Cardiac fibroblast (primary cell): ENCODE measurements around the gene PCF11.
"Not testable (repeated sequence)": the region's sequence is repeated elsewhere in the genome, so short reads cannot be mapped to it uniquely, and the experiment has no call there.

Experiments used
- DNase-seq, 2 donors: peaks; one replicate each; pipeline versions ENCODE4 v3.0.0 to v3.0.0-alpha.2; 2010; ENCODE audit warnings: low read depth in 2 of 2
- H3K4me3 ChIP-seq, 2 donors: replicated peaks in 1 of 2; 1 replicate in 1 of 2; 2 replicates in 1 of 2; pipeline ENCODE4 v1.5.1; 2011; ENCODE audit warnings: low read depth in 2 of 2, low read length in 2 of 2, mild to moderate bottlenecking in 2 of 2, moderate library complexity in 1 of 2
- TF ChIP-seq, protein P1 (sequence below): IDR thresholded peaks from one replicate; pipeline ENCODE4 v1.5.1; 2011; ENCODE audit warnings: low read depth, mild to moderate bottlenecking, low read length, inconsistent platforms

Gene PCF11

DNA sequence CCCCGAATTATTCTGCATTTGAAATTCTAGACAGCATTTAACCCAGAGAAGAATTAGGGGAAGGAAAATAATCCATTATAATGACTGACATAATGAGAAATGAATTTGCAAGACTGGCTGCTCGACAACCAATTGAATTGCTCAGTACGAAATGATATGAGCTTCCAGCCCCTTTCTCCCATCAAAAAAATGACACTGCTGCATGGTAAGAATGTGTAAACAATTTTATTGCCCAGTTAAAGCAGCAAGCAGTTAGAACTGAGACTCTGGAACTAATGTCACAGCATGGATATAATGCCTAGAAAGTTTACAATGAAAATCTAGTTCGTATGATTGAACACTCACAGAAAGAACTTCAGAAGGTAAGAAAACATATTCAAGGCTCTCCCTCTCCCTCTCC is 24.7 kb upstream of the PCF11 start:
- no peak for DNase-seq
- no peak overlapping the region for H3K4me3 ChIP-seq
- TF ChIP-seq, protein P1, sequence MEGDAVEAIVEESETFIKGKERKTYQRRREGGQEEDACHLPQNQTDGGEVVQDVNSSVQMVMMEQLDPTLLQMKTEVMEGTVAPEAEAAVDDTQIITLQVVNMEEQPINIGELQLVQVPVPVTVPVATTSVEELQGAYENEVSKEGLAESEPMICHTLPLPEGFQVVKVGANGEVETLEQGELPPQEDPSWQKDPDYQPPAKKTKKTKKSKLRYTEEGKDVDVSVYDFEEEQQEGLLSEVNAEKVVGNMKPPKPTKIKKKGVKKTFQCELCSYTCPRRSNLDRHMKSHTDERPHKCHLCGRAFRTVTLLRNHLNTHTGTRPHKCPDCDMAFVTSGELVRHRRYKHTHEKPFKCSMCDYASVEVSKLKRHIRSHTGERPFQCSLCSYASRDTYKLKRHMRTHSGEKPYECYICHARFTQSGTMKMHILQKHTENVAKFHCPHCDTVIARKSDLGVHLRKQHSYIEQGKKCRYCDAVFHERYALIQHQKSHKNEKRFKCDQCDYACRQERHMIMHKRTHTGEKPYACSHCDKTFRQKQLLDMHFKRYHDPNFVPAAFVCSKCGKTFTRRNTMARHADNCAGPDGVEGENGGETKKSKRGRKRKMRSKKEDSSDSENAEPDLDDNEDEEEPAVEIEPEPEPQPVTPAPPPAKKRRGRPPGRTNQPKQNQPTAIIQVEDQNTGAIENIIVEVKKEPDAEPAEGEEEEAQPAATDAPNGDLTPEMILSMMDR = no peak

DNA sequence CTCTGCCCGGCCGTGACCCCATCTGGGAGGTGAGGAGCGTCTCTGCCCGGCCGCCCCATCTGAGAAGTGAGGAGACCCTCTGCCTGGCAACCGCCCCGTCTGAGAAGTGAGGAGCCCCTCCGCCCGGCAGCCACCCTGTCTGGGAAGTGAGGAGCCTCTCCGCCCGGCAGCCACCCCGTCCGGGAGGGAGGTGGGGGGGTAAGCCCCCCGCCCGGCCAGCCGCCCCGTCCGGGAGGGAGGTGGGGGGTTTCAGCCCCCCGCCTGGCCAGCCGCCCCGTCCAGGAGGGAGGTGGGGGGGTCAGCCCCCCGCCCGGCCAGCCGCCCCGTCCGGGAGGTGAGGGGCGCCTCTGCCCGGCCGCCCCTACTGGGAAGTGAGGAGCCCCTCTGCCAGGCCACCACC is 23.7 kb upstream of the PCF11 start:
- not testable (repeated sequence) for DNase-seq, H3K4me3 ChIP-seq

DNA sequence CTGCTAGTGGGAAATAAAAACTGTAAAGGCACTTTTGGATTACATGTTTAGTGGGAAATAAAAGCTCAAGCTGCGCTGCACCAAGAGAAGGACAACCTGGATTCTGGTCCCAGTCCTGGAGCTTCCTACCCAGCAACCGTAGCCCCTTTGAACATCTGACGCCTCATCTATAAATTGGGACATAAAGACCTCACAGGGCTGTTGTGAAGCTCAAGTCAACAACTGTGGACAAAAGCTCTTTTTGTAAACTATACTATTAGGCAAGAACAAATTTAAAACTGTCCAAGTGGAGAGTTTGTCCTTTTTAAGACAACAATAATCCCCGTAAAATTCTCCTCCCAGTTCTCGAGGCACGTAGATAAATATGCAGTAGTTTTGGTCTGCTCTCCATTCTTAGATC is 17.6 kb upstream of the PCF11 start:
- TF ChIP-seq, protein P1 = no peak
- no peak for DNase-seq

DNA sequence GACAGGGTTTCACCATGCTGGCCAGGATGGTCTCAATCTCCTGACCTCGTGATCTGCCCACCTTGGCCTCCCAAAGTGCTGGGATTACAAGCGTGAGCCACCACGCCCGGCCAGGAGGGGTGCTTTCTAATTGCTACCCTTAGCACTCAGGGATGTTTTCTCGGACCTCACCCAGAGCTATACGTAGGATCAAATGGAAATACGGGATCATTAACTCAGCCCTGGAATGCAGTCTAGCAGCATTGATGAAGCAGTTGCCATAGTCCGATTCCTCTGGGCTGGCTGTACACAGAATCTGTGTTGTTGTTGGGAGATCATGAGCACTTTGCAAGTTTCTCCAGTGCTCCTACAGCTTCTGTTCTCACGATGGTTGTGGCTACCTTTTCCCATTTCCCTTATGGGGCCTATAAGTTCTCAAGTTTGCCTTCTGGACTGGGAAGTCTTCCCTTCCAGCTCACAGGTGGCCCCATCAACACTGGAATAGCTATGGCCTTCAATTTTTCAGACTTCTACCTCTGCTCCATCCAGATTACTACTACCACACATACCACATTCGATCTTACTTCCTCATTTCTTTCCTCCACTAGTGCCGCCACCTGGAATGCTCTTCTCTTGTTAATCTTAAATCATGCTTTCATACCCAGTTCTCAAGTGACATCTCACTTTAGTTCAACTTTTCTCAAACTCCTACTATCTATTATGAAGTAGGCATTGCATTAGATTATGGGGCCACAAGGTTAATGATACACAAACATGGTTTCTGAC is 16.1 kb upstream of the PCF11 start:
- TF ChIP-seq, protein P1 = no peak
- no peak overlapping the region for H3K4me3 ChIP-seq
- DNase-seq = no peak

More for the DNA sequence above, 17.6 kb upstream of the PCF11 start:
- no peak overlapping the region for H3K4me3 ChIP-seq

DNA sequence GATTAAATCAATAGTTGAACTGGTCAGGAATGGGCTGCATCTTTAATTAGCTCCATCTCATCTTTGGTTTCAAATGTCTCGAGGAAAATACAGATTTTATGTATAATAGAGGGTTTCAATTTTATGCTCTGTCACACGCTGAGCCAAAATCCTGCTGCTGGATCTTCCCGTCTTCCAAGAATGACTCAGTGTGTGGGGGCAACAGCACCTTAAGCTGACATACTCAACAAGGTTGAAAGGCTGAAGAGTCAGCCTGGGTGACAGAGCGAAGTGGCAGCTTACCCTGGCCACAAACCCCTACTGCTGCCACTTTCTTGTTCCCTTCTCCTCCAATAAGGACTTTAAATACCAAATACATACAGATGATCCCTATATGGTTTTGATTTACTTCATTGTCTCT is 9.0 kb upstream of the PCF11 start:
- DNase-seq = no peak
- TF ChIP-seq, protein P1 = no peak
- no peak overlapping the region for H3K4me3 ChIP-seq

DNA sequence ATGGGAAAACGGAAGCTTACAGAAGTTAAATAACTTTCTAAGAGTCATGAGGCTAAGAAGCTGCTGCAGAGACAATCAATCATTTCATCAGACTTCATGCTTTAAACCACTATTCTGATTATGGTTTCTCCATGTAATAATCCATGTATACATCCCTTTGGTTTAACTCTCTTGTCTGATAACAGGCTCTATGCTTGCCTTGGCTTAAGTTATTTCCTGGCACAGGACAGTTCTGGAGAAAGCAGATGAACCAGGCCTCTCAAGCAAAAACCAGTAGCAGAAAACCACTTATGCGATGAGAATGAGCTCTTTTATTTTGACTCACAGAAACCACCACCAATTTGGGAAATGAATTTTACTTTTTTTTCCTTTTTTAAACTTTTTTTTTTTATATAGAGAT is 6.5 kb upstream of the PCF11 start:
- no peak for DNase-seq
- no peak overlapping the region for H3K4me3 ChIP-seq
- TF ChIP-seq, protein P1 = no peak

DNA sequence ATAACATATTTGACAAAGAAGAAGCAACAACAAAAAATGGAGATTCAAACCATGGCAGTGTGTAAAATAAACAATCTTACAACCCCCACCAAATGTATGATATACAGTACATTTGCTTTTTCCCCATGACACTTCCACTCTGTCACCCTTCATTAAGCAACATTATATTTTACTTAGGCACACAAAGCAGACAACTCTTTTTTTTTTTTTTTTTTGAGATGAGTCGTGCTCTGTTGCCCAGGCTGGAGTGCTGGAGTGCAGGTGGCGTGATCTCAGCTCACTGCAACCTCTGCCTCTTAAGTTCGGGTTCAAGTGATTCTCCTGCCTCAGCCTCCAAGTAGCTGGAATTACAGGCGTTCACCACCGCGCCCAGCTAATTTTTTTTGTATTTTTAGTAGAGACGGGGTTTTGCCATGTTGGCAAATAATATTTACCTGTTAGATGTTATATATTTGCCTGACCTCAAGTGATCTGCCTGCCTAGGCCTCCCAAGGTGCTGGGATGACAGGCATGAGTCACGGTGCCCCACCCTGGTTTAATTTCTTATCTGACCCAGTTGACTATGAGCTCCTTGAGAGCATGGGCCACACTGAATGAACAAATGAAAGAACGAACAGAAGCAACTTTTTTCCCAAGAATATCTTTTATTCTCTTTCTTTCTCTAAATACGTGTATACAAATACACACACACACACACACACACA is 5.5 kb upstream of the PCF11 start:
- TF ChIP-seq, protein P1 = no peak
- H3K4me3 ChIP-seq = no peak overlapping the region
- DNase-seq = no peak
